GM18502 (cell line): ENCODE results near the gene BRD7.

Experiments used
- ATAC-seq: cut with Tn5 transposase; IDR thresholded peaks from one replicate; pipeline ENCODE4 v1.9.1; 2021; ENCODE audit warnings: mild to moderate bottlenecking; ENCODE audit not compliant: unreplicated experiment, poor library complexity

Gene BRD7

DNA sequence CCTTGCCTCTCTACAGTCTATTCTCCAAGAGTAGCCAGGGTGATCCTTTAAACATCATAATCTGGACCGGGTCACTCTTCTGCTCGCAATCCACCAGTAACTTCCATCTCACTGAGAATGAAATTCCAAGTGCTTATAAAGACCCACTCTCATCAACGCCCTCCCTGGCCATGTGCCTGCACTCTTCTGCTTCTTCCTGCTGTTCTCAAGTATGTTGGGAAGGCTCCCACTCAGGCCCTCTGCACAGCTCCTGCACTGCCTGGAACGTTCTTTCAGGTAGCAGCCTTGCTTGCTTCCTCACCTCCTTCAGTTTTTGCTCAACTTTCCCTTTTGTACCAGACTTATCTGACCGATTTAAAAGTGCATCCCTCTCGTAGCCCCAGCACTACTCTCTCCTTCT lies 44.4 kb downstream of the BRD7 start:
- ATAC-seq: no peak

DNA sequence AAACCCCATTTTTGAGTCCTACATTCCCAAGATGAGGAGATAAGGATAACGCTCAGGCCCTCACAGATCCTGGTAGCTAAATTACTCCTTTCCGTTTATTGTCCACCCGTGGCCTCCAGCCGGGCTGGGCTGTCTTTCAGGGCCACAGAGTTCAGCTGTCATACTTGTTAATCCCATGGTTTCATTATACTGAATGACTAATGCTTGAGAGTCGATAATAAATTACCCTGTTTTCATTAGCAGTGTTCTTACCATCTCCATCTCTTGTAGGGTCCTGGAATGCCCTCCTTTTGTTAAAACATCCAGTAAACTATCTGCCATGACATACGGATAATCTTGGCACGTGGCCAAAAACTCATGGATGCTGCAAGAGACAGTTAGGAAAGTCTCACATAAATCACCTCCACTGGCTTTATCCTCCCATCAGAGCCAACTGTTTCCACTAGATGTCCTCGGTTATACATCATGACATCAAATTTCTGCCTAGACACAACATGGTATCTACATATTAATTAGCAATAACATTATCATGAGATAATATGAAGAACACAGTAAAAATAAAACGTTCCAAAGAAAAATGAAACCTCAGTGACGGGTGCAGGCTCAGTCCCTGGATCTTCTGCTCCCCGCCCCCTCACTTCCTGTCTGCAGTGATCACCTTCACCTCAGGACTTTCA lies 45.3 kb downstream of the BRD7 start:
- no peak for ATAC-seq

DNA sequence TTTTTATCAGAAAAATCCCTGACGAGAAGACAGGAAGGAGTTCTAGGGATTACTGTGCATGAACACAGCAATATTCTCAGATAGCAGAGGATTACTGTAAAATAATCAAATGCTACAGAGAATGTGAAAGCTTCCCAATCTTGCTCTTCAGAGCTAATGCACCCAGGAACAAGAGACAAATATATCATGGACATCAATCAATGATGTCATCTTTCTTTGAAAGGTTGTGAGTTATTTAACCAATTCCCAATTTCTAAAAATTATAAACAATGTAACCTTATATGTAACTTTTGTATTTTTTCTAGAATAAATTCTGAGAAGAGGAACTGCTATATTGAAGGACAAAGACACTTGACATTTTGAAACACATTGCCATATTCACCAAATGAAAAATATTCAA lies 46.5 kb downstream of the BRD7 start:
- ATAC-seq: no peak

DNA sequence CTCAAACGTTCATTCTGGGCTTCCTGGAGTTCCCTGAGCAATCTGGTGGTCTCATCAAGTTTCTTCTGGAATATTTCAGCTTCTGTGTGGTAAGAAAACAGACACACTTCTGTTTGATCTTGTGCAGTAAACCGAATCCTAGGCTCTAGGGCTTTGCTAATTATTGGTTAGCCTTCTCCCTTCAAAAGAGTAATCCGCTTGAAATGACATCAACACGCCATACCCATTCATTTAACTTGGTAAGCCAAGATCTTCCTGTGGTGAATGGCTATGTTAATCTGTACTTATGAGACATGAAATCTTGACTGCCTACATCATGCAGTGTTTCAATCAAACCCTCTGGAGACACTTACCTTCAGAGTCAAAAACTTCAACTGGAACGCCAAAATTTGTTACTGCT lies 48.5 kb downstream of the BRD7 start:
- no peak for ATAC-seq

DNA sequence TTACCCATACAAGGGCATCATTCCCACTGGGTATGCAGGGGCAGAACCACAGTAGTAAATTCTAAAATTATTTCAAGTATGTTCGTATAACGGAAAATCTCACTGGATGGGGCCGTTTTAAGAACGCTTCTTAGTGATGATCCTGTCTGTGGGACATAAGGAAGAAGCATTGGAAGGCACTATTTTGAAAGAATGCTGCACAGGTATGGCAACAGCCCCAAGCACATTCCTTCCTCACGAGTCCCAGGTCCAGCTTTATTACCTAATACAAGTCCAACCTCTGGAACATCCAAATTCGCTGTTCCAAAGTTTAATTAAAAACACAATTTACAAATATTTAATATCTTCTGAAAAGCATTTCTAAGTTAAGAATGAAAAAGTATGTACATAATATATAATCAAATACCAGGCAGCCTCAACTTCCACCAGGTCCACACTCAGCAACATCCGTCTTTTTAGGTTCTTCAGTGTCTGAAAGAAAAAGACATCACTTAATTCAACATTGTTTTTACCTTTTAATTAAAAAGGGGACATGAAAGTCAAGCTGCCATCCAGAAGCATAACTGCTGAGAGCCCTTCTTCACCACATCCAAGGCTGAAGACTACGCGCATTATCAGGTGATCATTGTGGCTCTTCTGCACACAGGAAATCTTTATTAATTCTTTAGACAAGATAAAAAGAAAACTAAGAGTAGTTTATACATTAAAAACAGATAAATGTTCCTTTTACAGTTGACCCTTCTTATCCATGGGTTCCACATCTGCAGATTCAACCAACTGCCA lies 49.8 kb downstream of the BRD7 start:
- ATAC-seq: no peak

DNA sequence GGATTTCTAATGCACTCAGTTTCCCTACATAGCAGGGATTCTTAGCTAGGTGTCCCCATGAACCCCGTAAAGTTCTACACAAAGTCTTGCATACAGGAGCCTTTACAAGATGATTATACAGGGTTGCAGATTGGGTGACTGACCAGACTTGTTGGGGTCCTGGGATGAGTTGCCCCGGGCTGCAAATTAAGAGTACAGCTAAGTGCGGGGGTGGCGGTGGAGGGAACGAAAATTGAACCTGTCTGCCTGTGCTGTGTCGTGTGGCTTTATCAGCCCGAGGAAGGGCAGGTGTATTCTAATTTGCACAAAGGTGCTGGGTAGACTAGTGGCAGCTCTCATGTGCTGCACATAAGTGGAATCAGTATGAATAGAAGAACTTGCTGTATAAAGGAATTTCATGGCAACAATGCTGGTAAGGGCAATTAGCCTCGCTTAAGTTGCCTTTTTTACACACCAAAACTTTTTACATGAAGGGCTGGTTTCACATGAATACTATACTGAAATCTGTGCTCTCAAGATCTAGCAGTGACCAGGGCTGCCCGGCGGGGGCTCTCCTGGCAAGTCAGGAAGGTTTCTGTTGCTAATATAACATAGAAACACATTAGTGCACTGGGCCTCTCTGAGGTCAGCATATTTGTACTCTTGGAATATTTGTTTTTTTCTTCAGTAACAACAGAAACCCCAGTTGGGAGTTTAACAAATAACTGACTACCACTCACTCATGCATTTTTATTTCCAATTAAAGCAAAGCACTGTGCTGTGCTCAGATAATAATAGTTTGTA lies 51.7 kb downstream of the BRD7 start:
- no peak for ATAC-seq

DNA sequence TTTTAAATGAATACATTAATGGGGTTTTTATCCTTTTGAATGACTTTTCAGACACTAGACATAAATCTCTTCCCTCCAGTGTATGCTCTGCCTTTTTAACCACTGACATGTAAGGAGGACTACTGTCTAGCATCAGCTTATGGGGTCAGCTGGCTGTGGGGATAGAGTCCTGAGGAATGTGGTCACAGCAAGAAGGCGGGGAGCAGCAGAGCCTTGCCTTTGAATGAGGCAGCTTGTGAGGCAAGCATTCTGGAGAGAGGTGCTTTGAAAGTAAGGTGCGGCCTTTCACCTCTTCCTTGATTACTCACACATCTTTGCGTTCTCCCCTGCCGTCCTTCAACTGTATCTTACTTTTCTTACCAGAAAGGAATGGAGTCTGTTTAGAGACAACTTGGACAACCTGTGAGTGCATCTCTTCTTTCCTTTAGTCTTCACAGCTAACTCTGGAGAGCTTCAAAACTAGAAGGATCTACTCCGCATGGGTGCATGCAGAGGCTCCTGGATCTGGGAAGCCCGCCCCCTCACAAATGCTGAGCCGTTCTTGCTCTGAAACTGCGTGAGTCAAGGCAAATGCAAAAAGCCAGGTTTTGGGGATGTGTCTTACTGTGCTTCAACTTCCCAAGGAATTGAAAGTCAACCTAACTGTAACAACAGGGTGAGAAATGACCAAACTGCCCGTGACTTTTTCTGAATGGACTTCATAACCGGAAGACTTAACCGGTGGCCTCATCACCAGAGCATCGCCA lies 52.5 kb downstream of the BRD7 start:
- no peak for ATAC-seq

DNA sequence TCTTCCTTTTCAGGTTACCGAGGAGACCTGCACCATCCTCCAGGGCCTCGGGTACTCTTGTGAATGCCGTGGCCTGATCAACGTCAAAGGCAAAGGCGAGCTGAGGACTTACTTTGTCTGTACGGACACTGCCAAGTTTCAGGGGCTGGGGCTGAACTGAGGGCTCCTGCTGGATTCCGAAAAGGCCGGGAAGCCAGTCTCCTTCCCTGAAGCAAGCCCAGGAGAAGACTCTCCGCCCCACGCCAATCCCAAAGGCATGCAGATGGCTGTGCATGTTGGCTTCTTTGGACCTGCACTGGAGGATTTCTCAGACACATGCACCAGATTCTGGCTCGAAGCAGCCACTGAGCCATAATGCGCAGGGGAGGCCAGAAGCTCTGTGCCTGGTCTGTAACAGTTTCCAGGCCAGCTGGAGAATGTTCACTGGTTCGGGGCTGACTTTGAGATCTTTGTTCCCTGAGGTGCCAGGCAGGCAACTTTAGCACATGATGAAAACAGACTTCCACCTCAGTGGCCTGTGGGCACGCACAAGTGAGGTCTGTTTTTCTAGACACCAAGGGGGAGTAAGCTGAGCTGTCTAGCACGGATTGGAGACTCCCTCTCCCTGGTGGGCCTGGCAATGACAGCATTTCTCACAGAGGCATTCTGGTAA lies 53.3 kb downstream of the BRD7 start:
- no peak for ATAC-seq

DNA sequence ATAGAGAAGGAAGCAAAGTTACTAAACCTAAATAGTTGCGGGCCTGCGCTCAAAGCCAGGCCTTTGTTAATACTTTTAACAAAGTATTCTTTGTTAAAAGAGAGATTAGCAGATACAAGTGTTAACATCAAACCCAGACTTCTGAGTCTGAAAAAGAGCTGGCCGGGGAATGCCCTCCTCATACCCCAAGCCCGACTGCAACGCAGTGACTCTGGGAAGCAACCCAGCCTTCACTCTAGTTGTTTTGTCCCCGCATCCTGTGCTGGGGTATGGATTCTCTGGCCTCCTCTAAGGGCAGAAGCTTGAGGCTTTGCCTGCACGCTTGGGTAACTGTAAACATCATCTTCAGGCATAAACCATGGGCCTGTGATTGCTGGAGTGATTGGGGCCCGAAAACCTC lies 54.1 kb downstream of the BRD7 start:
- no peak for ATAC-seq

DNA sequence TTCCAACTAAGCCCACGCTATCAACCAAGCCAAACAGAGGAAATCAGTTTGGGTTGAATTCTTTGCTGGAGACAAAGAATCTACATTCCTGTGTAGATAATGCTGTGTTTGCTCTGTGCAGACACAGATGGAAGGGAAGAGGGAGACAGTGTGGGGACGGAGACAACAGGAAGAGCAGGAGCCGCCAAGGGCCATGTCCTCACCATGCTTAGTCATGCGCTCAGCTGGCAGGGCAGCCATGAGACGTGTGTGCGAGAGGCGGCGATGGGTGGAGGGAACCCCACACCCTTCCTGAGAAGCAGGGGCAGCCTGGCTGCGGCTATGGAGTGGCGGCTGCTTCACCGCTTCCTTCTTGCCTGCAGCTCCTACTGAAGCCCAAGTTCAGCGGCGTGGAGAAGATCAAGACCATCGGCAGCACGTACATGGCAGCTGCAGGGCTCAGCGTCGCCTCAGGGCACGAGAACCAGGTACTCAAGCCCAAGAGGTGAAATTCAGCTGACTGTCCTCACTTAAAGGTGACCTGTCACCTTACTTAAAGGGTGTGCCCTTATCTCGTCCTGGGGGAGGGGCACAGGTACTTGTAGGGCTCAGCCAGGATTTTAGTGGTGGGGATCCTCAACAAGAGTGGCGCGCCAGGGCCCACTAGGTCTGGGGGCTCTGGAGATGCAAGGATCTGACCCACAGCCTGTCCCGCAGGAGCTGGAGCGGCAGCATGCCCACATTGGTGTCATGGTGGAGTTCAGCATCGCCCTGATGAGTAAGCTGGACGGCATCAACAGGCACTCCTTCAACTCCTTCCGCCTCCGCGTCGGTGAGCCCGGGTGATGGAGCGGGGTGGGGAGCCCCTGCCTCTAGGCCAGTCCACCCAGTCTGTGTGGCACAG lies 55.0 kb downstream of the BRD7 start:
- ATAC-seq: no peak

DNA sequence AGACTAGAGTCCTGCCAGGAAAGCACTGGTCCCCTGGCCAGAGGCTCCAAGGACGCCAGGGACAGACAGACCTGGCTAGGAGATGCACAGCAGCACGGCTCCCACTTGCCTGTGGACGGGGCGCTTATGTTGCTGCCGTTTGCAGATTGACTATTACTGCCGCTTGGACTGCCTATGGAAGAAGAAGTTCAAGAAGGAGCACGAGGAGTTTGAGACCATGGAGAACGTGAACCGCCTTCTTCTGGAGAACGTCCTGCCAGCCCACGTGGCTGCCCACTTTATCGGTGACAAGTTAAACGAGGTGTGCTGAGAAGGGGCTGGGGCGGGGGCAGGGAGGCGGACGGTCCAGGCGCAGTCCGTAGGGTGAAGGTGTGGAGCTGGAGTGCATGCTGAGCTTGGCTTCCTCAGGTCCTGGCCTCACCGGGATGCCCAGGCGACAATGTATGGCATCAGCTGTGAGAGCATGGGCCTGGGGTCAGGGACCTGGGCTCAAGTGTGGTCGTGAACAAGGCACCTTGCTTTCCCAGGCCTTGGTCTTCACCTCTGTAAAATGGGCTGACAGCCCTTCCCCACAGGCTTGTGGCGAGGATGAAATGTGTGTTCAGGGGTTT lies 56.8 kb downstream of the BRD7 start:
- no peak for ATAC-seq

DNA sequence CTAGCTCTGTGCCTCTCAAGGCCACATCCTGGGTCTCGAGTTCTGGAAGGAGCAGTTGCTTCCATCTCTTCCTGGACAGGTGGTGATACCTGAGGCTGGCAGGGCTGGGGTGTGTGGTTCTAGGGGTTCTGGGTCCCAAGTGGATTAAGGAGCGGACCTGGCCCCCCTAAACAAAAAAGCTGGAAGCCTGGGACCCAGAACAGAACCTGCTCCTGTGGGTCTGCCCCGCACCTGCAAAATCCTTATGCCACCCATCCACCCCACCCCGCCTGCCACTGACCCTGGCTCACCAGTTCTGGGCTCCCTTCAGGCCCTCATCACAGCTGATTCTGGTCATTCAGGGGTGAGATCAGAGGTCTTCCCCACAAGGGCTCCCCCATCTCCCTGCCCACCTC lies 57.7 kb downstream of the BRD7 start:
- no peak for ATAC-seq

DNA sequence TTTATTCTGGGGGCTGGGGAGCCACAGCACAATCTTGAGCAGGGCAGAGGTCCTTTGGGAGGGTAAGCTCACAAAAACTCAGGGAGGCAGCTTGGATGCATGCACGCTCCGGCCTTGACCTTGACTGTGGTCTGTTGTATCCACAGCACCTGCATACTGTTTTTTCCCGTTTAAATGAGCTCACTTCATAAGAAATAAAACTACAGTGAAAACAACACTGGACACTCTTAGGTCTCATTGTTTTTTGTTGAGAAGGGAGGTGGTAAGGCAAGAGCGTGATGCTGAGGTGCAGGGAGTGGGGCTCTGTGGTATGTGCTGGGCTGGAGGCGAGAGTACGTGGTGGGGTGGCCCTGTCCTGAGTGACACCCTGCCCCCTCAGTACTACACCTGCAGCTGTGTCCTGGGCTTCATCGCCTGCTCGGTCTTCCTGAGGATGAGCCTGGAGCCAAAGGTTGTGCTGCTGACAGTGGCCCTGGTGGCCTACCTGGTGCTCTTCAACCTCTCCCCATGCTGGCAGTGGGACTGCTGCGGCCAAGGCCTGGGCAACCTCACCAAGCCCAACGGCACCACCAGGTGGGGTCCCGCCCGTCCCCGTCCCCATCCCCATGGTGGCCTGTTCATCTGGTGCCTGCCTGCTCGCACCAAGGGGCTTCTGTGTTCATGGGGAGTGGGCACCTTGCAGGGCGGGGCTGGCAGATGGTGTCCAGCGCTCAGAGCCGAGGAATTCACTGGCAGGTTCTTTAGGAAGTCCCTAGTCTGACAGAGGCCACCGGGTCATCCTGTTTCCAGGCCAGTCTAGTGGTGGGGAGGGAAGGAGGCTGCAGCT lies 58.3 kb downstream of the BRD7 start:
- no peak for ATAC-seq

DNA sequence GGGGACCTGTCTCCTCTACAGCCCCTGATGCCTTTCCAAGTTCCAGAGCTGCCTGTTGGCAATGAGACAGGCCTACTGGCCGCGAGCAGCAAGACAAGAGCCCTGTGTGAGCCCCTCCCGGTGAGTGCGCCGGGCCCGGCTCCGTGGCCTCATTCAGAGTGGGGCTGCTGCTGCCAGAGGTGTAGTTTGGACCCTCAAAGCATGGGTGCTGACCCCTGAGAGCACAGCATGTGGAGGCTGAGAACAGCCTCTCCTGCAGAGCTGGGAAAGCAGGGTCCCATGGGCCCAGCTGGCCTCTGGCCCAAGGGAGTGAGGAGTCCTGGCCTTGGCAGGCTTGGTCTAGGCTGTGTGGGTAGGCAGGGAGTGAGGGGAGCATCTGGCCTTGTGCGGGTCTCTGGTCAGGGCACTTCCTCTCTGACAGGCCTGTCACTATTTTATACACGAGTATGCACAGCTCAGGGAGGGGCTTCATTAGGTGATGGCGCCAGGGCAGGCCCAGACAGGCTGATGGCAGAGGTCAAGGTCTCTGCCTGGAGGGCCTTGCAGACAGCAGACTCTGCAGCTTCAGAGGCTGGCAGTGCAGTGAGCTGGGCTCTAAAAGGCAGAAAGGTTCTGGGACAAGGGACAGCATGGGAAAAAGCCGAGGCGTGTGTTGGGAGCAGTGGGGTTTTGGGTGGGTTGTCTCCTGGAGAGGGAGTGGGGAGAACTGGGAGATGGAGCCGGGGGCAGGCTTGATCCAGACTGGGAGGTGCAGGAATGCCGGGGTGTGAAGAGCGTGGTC lies 59.1 kb downstream of the BRD7 start:
- no peak for ATAC-seq

DNA sequence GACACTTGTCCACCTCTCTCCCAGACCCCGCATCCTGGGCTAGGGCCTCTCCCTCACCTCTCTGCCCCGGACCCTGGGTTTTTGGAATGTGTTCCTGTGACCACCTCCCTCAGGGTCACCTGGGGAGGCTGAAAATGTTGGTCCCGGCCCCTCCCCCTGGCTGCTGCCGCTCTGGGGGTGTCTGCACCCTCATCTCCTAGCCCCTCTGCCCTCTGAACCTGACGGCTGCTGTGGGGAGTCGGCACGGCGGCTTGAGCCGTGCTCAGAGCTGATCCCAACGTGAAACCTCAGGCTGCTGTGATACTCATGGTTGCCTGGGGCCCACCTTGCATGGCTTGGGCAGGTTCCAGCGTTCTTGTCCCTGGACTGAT lies 59.6 kb downstream of the BRD7 start:
- no peak for ATAC-seq

DNA sequence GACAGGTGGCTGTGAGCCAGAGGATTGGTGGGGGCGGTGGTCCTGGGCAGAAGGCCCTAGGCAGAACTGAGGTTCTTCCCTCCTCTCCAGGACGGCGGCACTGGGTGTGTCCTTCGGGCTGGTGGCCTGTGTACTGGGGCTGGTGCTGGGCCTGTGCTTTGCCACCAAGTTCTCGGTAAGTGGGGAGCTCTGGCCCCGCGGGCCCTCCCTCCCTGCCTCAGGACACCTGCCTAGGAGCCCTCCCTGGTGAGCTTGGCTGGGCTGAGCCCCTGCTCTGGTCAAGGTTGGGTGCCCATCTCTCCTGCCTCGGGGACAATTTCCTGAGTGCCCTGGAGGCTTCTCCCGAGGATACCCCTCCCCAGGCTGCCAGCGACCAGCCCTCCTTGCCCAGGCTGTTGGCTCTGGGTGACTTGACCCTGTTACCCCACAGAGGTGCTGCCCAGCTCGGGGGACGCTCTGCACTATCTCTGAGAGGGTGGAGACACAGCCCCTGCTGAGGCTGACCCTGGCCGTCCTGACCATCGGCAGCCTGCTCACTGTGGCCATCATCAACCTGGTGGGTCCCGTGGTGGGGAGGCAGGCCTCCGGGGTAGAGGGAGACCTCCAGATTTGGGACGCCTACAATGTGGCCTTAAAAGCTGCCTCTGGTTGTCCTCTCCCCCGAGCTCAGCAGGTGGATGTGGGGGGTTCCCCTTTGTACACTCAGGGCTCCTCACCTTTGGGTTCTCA lies 60.4 kb downstream of the BRD7 start:
- no peak for ATAC-seq

DNA sequence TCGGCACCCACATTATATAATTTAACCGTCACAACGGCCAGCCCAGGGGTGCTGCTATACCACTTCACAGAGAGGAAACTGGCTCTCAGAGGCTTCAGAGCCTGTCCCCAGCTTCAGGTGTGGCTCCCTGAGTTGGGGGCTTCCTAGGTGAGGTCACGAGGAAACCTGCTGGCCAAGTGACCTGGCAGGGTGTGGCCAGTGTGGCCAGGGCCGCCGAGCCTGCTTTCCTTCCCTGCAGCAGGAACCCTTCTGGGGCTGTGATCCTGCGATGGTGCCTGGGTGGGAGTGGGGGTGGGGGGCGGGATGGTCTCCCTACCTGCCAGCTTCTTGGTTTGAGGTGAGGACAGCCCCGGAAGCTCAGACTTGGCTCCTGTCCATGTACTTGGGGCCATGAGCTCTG lies 62.5 kb downstream of the BRD7 start:
- no peak for ATAC-seq
